ENCODE measurements around the gene CDH12.
"Not testable (repeated sequence)": the region's sequence is repeated elsewhere in the genome, so short reads cannot be mapped to it uniquely, and the experiment has no call there.

DNA sequence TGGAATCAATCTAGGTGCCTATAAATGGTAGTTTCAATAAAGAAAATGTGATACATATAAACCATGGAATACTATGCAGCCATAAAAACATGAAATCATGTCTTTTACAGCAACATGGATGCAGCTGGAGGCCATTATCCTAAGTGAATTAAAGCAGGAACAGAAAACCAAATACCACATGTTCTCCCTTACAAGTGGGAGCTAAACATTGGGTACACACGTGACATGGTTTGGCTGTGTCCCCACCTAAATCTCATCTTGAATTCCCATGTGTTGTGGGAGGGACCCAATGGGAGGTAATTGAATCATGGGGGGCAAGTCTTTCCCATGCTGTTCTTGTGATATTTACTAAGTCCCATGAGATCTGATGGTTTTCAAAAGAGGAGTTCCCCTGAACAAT, 78.9 kb downstream of the CDH12 start:
- TF ChIP-seq, protein P1, sequence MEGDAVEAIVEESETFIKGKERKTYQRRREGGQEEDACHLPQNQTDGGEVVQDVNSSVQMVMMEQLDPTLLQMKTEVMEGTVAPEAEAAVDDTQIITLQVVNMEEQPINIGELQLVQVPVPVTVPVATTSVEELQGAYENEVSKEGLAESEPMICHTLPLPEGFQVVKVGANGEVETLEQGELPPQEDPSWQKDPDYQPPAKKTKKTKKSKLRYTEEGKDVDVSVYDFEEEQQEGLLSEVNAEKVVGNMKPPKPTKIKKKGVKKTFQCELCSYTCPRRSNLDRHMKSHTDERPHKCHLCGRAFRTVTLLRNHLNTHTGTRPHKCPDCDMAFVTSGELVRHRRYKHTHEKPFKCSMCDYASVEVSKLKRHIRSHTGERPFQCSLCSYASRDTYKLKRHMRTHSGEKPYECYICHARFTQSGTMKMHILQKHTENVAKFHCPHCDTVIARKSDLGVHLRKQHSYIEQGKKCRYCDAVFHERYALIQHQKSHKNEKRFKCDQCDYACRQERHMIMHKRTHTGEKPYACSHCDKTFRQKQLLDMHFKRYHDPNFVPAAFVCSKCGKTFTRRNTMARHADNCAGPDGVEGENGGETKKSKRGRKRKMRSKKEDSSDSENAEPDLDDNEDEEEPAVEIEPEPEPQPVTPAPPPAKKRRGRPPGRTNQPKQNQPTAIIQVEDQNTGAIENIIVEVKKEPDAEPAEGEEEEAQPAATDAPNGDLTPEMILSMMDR (IDR thresholded peaks at IDR 0.05), result not testable (repeated sequence)
- not testable (repeated sequence) for TF ChIP-seq POLR2AphosphoS5, POLR2A, EP300 (IDR thresholded peaks at IDR 0.05)

Data from suprapubic skin (tissue), 4 donors.